GM18526 (cell line): Measurements from ENCODE around the gene IFNL1.

Experiments used
- POLR2A ChIP-seq: IDR thresholded peaks from 3 replicates; pipeline ENCODE4 v1.6.1; 2011; ENCODE audit not compliant: insufficient read length; ENCODE audit errors: extremely low read depth

The IFNL1 gene

DNA sequence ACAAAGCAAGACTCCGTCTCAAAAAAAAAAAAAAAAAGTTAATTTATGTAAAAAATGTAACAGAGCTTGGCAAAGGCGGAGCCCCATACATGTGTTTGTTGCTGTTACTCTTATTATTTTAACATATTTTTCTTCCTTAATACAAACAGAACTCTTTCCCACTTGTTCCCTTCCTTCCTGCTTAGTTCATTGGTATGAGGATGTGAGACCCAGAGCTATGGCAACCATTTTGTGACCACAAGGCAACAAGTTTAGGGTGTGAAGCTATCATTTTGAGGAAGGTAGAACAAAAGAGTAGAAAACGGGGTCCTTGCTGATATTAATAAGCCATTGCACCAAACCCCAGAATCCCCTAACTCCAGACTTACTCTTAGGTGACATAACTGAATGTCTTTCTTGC lies 5.4 kb downstream of the IFNL1 start:
- no peak for TF ChIP-seq POLR2A

DNA sequence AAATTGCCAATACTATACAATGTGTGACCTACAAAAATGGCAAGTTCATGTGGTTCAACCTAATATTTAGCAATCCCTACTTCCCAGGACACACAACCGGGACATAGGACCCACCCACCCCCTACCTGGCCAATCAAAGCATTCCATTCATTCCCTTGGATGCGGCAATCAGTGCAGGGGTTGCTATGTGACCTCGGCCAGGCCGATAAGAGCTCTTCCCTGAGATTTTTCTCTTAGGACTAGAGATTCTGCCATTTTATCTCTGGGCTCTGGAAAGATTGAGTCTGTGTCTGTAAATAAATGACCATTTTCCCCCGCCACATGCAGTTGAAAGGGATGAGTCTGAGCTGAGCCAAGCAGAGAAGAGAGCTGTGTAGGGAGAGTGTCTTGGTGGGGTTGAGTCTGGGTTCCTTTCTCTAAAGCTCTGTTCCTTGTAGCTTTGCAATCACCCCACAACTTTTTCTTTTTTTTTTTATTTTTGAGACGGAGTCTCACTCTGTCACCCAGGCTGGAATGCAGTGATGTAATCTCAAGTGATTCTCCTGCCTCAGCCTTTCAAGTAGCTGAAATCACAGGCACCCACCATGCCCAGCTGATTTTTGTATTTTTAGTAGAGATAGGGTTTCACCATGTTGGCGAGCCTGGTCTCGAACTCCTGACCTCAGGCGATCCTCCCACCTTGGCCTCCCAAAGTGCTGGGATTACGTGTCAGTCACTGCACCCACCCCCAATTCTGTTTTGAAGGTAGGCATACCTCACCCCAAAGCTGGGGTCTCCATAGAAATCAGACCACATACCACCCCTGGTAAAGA lies 7.4 kb downstream of the IFNL1 start:
- no peak for TF ChIP-seq POLR2A

DNA sequence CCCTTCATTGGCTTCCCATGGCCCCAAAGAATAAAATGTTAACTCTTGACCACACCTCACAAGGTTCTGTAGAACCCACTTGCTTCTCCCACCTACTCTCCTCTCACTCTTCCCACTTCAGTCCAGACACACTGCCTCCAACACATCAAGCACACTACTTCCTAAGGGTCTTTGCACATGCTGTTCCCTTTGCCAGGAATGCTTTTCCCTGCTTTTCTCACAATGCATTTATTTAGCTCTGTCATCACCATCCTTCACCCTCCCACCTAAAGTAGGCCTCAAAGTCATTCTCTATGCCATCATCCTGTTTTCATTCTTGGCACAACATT lies 7.9 kb downstream of the IFNL1 start:
- TF ChIP-seq POLR2A = no peak

GRCh38 chr19:39304701-39305571 lies 8.7 kb downstream of the IFNL1 start:
- no peak for TF ChIP-seq POLR2A

DNA sequence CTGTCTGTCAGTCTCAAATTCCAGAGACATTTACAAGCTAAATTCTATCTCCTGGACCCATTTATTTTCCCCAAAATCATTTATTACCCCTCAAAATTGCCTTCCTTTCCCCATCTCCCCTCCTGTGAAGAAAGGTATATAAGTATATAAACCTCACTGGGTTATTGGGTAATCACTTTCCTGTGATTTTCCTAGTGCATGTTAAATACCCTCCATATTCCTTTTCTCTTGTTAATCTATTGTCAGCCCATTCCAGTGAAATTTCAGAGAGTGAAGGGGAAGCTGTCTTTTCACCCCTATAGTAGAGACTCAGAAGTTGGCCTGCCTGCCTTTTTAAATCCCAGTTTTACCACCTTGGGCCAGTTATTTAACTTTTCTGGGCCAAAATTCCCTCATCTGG lies 9.9 kb downstream of the IFNL1 start:
- TF ChIP-seq POLR2A = no peak

DNA sequence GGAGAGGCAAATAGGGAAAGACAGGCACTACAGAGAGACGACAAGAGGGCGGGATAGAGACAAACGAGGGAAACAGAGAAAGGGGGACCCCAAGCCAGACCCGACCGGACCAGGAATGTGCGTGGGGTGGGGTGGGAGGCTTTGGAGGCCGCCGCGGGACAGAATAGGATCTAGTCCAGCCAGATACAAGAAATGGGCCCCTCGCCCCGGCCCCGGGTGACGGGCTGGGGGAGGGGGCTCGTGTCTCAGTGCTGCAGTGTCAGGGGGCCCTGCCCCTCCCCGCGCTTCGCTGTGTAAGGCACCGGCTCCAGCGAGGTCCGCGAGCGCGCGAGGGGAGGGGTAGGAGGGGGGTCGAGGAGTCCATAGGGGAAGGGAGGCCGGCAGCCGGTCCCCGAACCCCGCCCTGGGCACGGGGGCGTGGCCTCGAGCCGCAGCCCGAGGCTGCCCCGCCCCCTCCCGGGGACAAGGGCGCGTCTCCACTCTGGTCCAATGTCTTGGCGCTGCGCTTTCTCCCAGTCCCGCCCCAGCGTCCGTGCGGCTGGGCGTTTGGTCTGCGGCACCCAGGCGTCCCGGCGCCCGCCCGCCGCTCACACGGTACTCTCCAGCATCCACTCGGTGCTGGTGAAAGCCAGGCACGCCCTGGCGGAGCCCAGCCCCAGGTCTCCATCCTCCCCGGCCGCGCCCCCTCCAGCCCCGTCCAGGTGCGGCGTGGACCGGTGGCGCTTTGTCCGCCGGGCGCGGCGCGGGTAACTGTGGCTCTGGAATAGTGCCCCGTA lies 11.0 kb downstream of the IFNL1 start:
- TF ChIP-seq POLR2A = no peak

DNA sequence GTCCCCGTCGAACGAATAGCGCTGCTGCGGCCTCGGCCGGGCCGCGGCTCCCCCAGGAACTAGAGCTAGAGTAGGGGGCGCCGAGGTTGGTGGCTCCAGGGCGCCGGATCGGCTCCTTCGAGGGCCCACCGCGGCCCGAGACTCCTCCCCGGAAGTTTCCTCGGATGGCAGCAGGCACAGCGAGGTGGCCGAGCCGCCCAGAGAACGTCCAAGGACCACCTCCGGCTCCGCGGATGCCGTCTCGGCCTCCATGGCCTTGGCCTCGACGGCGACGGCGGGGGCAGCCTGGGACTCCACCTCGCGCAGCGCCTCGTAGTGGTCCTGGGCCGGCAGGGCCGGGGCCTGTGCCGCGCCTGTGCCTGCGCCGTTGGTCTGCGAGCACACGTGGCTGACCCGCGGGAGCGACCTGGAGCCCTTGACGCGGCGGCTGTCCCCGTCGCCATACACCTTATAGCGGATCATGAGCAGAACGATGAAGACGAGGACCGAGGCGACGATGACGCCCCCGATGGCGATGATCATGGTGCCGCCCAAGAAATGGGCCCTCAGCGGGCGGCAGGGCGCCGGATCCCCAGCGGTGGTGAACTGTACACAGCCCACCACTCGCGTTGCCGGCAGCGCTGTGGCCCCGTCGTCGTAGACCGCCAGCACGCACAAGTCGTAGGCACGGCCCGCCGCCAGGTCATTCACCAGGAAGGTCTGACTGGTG lies 11.8 kb downstream of the IFNL1 start:
- no peak for TF ChIP-seq POLR2A

DNA sequence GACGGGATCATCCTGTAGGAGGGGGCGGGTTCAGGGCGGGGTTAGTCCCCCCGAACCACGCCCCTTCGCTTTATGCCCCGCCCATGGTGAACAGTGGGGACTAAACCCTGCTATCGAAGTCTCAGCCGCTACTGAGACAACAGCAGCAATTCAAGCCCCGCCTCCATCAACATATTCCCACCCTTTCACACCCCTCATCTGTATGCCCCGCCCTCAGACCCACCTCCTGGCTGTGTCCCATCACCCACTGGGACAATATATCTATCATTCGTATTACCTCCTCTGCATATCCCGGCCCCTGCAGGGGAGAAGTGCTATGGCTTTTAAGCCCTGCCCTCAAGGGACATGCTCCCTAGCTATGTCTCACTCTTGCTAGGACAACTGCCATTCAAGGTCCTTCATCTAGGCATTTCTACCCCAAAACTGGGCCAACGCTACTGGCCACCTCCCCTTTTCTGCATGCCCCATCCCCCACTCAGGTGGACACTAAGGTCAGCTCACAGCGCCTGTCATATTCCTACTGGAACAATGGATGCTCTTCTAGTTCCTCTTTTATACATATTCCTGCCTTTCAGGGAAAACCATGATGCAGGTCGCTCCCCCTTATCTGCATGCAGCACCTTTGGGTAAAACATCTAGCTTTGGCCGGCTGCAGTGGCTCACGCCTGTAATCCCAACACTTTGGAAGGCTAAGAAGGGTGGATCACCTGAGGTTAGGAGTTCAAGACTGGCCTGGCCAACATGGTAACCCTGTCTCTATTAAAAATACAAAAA lies 12.5 kb downstream of the IFNL1 start:
- no peak for TF ChIP-seq POLR2A

DNA sequence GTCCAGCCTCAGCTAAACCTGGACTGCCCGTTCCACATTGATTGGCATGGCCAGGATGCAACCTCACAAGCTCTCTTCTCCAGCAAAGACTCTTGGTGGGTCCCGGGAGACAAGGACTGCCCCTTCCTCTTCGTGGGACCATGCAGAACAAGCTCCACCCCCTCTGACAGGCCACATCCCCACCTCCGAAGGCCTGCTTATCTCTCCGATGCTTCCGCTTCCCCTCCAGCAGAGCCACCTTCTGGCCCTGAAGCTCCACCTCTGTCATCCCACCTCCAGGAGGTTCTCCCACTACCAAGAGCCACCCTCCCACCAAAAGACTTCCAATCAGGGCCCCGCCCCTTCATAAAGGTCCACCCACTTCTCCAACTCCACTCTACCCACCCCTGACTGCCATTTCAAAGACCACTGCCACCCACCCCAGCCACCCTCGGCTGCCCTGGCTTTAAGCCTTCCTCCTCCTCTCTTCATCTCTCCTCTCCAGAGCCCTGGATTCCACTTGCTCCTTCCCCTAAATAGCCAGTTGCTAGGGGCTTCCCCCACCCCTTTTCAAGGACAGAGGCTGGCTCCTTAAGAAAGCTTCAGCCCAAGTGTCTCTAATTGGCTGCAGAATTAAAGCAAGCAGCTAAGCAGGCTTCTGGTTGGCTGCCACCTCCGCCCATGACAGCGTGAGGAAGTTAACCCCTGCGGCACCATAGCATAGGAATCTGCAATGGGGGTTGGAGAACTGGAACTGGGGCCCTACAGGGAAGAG lies 14.5 kb downstream of the IFNL1 start:
- no peak for TF ChIP-seq POLR2A

DNA sequence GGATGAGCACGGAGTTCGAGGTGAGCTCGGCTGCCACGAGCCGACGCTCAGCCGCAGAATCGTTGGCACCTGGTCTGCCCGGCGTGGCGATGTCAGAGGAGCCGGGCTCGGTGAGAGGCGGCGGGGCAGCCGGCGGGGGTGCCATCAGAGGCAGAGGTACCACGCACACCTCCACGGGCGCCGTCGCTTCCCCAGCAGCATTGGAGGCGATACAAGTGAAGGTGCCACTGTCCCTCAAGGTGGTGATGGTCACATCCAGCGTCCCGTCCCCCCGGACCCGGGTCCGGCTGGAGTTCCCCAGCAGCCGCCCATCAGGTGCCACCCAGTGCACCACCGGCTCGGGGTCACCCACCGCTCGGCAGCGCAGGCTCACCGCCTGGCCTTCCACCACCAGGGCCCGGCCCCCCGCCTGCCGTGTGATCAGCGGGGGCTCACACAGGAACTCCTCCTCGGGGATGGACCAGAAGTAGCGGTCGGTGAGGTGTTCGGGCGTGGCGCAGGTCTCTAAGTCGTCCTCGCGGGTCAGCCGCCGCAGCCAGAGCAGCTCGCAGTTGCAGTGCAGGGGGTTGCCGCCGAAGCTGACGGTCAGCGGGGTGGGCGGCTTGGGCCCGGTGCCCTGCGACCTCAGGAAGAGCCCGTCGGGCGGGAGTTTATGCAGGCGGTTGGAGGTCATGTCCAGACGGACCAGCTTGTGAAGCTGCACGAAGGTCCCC lies 18.0 kb downstream of the IFNL1 start:
- no peak for TF ChIP-seq POLR2A

- TF ChIP-seq POLR2A = no peak
Observed at GRCh38 chr19:39315933-39316332, 19.7 kb downstream of the IFNL1 start.

GRCh38 chr19:39316627-39317321 lies 20.6 kb downstream of the IFNL1 start:
- TF ChIP-seq POLR2A = no peak
